Hepatocyte (in vitro differentiated cells): ENCODE data around the gene PRPF6.

Experiments
- CTCF ChIP-seq: fragments of 200-600 bp; sonication (generic); IDR thresholded peaks from 2 replicates; pipeline ENCODE4 v1.5.1; 2016; ENCODE audit warnings: antibody characterized with exemption, mild to moderate bottlenecking; ENCODE audit not compliant: poor library complexity
- EZH2 ChIP-seq: fragments of 200-600 bp; sonication (generic); IDR thresholded peaks from 2 replicates; pipeline ENCODE4 v1.6.1; 2016; ENCODE audit warnings: antibody characterized with exemption, mild to moderate bottlenecking, borderline replicate concordance

GRCh38 chr20:64025101-64025825, 44.3 kb downstream of the PRPF6 start:
- TF ChIP-seq CTCF, result no peak
- TF ChIP-seq EZH2, result no peak
